ENCODE data around the gene ELL2.
"Not testable (repeated sequence)": the region's sequence is repeated elsewhere in the genome, so short reads cannot be mapped to it uniquely, and the experiment has no call there.

Gene ELL2

GRCh38 chr5:95874246-95874645 is 87.4 kb downstream of the ELL2 start:
- DNase-seq, result no peak

GRCh38 chr5:95873351-95873750 is 88.3 kb downstream of the ELL2 start:
- DNase-seq, result no peak

GRCh38 chr5:95872346-95873268 is 89.0 kb downstream of the ELL2 start:
- DNase-seq, result no peak

- DNase-seq, result no peak
Measured at GRCh38 chr5:95871146-95871806, 90.4 kb downstream of the ELL2 start.

- no peak for DNase-seq
Measured at GRCh38 chr5:95870105-95870672, 91.5 kb downstream of the ELL2 start.

- not testable (repeated sequence) for DNase-seq
Measured at GRCh38 chr5:95869173-95869855, 92.3 kb downstream of the ELL2 start.

- DNase-seq, result no peak
Measured at GRCh38 chr5:95868136-95868535, 93.5 kb downstream of the ELL2 start.

- DNase-seq, result no peak
Measured at GRCh38 chr5:95866435-95867040, 95.1 kb downstream of the ELL2 start.

- no peak for DNase-seq
Measured at GRCh38 chr5:95864944-95865504, 96.6 kb downstream of the ELL2 start.

GRCh38 chr5:95864456-95864855 is 97.2 kb downstream of the ELL2 start:
- no peak for DNase-seq

- no peak for DNase-seq
Measured at GRCh38 chr5:95863383-95863757, 98.3 kb downstream of the ELL2 start.

GRCh38 chr5:95862671-95863382 is 98.8 kb downstream of the ELL2 start:
- DNase-seq, result no peak

GRCh38 chr5:95861864-95862561 is 99.6 kb downstream of the ELL2 start:
- DNase-seq, result no peak

- DNase-seq, result no peak
Measured at GRCh38 chr5:95861221-95861863, 100.3 kb downstream of the ELL2 start.

GRCh38 chr5:95859661-95860060 is 102.0 kb downstream of the ELL2 start:
- no peak for DNase-seq

- peak; percentile 14 for DNase-seq
Measured at GRCh38 chr5:95858661-95859595, 102.7 kb downstream of the ELL2 start.

GRCh38 chr5:95858023-95858461 is 103.6 kb downstream of the ELL2 start:
- DNase-seq, result no peak

GRCh38 chr5:95857185-95857945 is 104.3 kb downstream of the ELL2 start:
- DNase-seq, result no peak
